ENCODE results near the gene SIPA1. TPM values are rescaled to one million over a fixed set of nuclear protein-coding genes. Genes with fewer than 3 reads are reported as not detected.

SIPA1 gene
- total and polyA plus RNA-seq, 2 of the 8 experiments (the other 6 are each of a cell fraction or from before 2014, with no cell fraction given): 35.3 to 72.2 TPM

DNA sequence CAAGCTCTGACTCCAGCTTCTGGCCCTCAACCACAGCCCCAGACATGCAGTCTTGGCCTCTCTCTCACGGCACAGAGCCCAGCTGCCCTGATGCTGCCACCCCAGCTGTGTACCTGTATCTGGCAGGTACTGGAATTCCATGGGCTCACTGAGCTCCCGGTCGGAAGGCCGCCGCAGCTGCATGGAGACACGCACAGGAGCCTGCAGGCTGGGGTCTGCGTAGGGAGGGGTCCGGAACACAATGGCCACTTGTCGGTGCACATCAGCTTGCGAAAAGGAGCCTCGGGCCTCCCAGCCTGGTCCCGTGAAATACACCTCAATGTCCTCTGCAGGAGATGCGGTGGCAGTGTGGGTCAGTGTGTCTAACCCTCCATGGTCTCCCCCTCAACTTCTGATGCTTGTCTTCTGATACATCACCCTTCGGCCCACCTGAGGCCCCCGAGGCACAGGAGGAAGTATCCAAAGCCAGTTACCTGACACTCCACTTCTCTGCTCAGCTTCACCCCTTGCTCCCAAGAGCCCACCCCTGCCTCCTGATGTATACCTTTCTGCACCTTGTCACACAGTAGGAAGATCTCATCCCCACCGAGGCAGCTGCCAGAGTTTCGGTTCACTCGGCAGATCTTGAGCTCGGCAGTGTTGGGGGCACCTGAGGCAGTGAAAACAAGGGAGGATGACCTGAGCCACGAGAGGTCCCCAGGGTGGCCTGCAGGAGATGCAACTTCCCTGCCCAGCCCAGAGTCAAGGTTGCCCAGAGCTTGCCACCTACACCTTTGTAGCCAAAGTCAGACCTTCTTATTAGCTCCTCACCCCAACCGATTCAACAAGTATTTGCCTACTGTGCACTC lies 20.5 kb downstream of the SIPA1 start:
- no peak overlapping the region for H3K4ac ChIP-seq (replicated peaks; ENCODE audit: insufficient read length, low read depth, low read length)
- H2AK5ac ChIP-seq (ENCODE audit: low read depth, low read length): no peak overlapping the region
- no peaks in the 10 kb centered on the region for H3K9me3 ChIP-seq (ENCODE audit: insufficient read depth in 2 of 2, low read depth in 1 of 2, low read length in 1 of 2)
- peaks cover 0 to 6% of the 10 kb centered on the region in 2 experiments for H4K20me1 ChIP-seq (replicated peaks in 1 of 2; ENCODE audit: control insufficient read depth in 1 of 2, insufficient read depth in 2 of 2, low read length in 2 of 2)
- H3K56ac ChIP-seq (replicated peaks; ENCODE audit: insufficient read length, low read depth, low read length): no peak overlapping the region
- no peak overlapping the region for H2BK15ac ChIP-seq (ENCODE audit: low read length)
- H3K23me2 ChIP-seq (ENCODE audit: low read depth, low read length): peaks cover 7% of the 10 kb centered on the region; the same call in 1 of the 2 replicates
- WGBS, 2 experiments (ENCODE audit: extremely low coverage in 1 of 2, insufficient coverage in 1 of 2, insufficient read length in 1 of 2, insufficient replicate concordance in 2 of 2, low coverage in 1 of 2, low lambda C conversion rate in 2 of 2, missing lambda C conversion rate in 1 of 2): 93% methylated on average over 21 of the region's 21 CpGs; no CpG with 5 or more reads in 1 of the 2 experiments
- no peak overlapping the region for H3K4me3 ChIP-seq (ENCODE audit: extremely low read depth in 1 of 4, insufficient read depth in 2 of 4, low read depth in 3 of 4, low read length in 4 of 4)
- H3K14ac ChIP-seq (ENCODE audit: insufficient read length): no peak overlapping the region
- H2AFZ ChIP-seq (ENCODE audit: low read length): no peak overlapping the region
- H3K36me3 ChIP-seq (ENCODE audit: control insufficient read depth in 2 of 4, insufficient read depth in 4 of 4, low read length in 3 of 4): peaks cover 32 to 58% (median 41%) of the 10 kb centered on the region in 4 experiments
- no peak overlapping the region for H4K5ac ChIP-seq (ENCODE audit: insufficient read length, low read depth, low read length)
- no peak overlapping the region for H2BK20ac ChIP-seq (ENCODE audit: low read length)
- peaks cover 0 to 15% of the 10 kb centered on the region in 2 experiments; a peak in 1 of 4 replicates for H3K79me2 ChIP-seq (ENCODE audit: control insufficient read depth in 1 of 2, insufficient read depth in 2 of 2, low read length in 2 of 2)
- no peak overlapping the region for H4K91ac ChIP-seq (replicated peaks; ENCODE audit: insufficient read length, low read length)
- no peak overlapping the region for H2BK5ac ChIP-seq (ENCODE audit: low read depth, low read length)
- no peak overlapping the region for H3K9ac ChIP-seq (replicated peaks in 1 of 4; ENCODE audit: extremely low read depth in 1 of 4, low read depth in 3 of 4, low read length in 3 of 4)
- H3K79me1 ChIP-seq (ENCODE audit: low read depth, low read length): peaks cover 3% of the 10 kb centered on the region; the same call in 1 of the 2 replicates
- H2BK120ac ChIP-seq (replicated peaks; ENCODE audit: low read depth, low read length): no peak overlapping the region
- DNase-seq (ENCODE audit: low read depth in 1 of 2, low spot score in 2 of 2) (no peak), FAIRE-seq (no peak)
- no peak overlapping the region for H3K27ac ChIP-seq (ENCODE audit: low read depth, low read length)
- H4K8ac ChIP-seq (ENCODE audit: extremely low read depth, insufficient read depth, low read length): no peak overlapping the region
- H3K4me2 ChIP-seq (ENCODE audit: insufficient read depth in 1 of 2, low read depth in 2 of 2, low read length in 2 of 2): no peak overlapping the region
- H3K18ac ChIP-seq (ENCODE audit: extremely low read depth, low read length): no peak overlapping the region
- peaks cover 0 to 5% (median 4%) of the 10 kb centered on the region in 4 experiments; a peak in 5 of 7 replicates for H3K4me1 ChIP-seq (replicated peaks in 1 of 4; ENCODE audit: control insufficient read depth in 3 of 4, insufficient read depth in 4 of 4, low read length in 3 of 4)
- H3K23ac ChIP-seq (ENCODE audit: insufficient read length): no peak overlapping the region
- no peak overlapping the region for H2BK12ac ChIP-seq (ENCODE audit: low read depth, low read length)
- CTCF ChIA-PET (ENCODE audit: partially characterized antibody): interaction anchor here (1.0 to 1.6 kb wide), 10 partner anchors 8 to 230 kb away, joined by 3 to 5 read pairs (median 3); partner anchors contain the start of genes FIBP and SIPA1
- H3K27me3 ChIP-seq (replicated peaks in 1 of 4; ENCODE audit: control insufficient read depth in 3 of 4, extremely low read depth in 1 of 4, insufficient read depth in 3 of 4, low read length in 3 of 4): no peaks in the 10 kb centered on the region
- POLR2A ChIA-PET (ENCODE audit: partially characterized antibody): interaction anchor here (2.8 to 8.9 kb wide), 3 partner anchors 12 to 30 kb away, joined by 7 to 58 read pairs (median 12); partner anchors contain the start of gene SIPA1
- TF ChIP-seq RXRA (IDR thresholded peaks at IDR 0.05; ENCODE audit: insufficient read depth, low read depth, low read length) (no peak), BACH1 (IDR thresholded peaks at IDR 0.05; ENCODE audit: low read length) (no peak), BCL11A (IDR thresholded peaks at IDR 0.05; ENCODE audit: low read depth in 2 of 2, low read length in 2 of 2) (no peak), SIRT6 (IDR thresholded peaks at IDR 0.05; ENCODE audit: low read length) (no peak), EP300 (IDR thresholded peaks at IDR 0.05; ENCODE audit: borderline replicate concordance in 1 of 2, low read depth in 2 of 2, low read length in 2 of 2) (no peak), CEBPB (IDR thresholded peaks at IDR 0.05; ENCODE audit: low read depth, low read length) (no peak), ATF2 (IDR thresholded peaks at IDR 0.05; ENCODE audit: low read length) (no peak), TAF7 (optimal IDR thresholded peaks at IDR 0.05; ENCODE audit: borderline replicate concordance, low read depth, low read length) (no peak), JUN (IDR thresholded peaks at IDR 0.05; ENCODE audit: low read depth, low read length) (no peak), CTBP2 (IDR thresholded peaks at IDR 0.05; ENCODE audit: borderline replicate concordance, insufficient read depth, insufficient read length, low read length) (no peak)

Data from H1 (cell line).